OCI-LY1 (cell line): ENCODE results near the gene SUSD1.
A peak's percentile ranks its signal among the peaks of the same experiment; 100 is the strongest.
"Not testable (repeated sequence)": the region's sequence is repeated elsewhere in the genome, so short reads cannot be mapped to it uniquely, and the experiment has no call there.

ENCODE experiments used
- H2AFZ ChIP-seq: fragments of 200-600 bp; sonication (generic), shearing (Covaris generic); 2 replicates; pipeline ENCODE4 v1.6.0; 2014; ENCODE audit warnings: antibody characterized with exemption, mild to moderate bottlenecking, low read length
- H3F3A ChIP-seq: fragments of 200-600 bp; sonication (generic), shearing (Covaris generic); 2 replicates; pipeline ENCODE4 v1.6.0; 2014; ENCODE audit warnings: mild to moderate bottlenecking, antibody characterized with exemption, low read length, moderate library complexity; ENCODE audit not compliant: insufficient read depth
- H3K27ac ChIP-seq: fragments of 200-600 bp; sonication (generic); 2 replicates; pipeline ENCODE4 v1.5.1; 2014; ENCODE audit warnings: low read length, mixed run types, mild to moderate bottlenecking, low read depth; ENCODE audit not compliant: poor library complexity, severe bottlenecking
- H3K27me3 ChIP-seq: fragments of 200-600 bp; sonication (generic); 2 replicates; pipeline ENCODE4 v1.6.0; 2014; ENCODE audit warnings: antibody characterized with exemption, mild to moderate bottlenecking, low read length, moderate library complexity; ENCODE audit not compliant: insufficient read depth
- H3K36me3 ChIP-seq: fragments of 200-600 bp; sonication (generic); 2 replicates; pipeline ENCODE4 v1.6.1; 2014; ENCODE audit warnings: mild to moderate bottlenecking, antibody characterized with exemption, low read length, moderate library complexity, mixed read lengths; ENCODE audit not compliant: insufficient read depth
- H3K4me1 ChIP-seq: fragments of 200-600 bp; sonication (generic); 2 replicates; pipeline ENCODE4 v1.5.1; 2014; ENCODE audit warnings: mild to moderate bottlenecking, low read length, moderate library complexity; ENCODE audit not compliant: insufficient read depth, severe bottlenecking
- H3K4me2 ChIP-seq: fragments of 200-600 bp; sonication (generic), shearing (Covaris generic); 2 replicates; pipeline ENCODE4 v1.6.1; 2014; ENCODE audit warnings: low read length
- H3K4me3 ChIP-seq: fragments of 200-600 bp; sonication (generic); 2 replicates; pipeline ENCODE4 v1.5.1; 2014; ENCODE audit warnings: low read length, low read depth, mild to moderate bottlenecking, mixed read lengths; ENCODE audit not compliant: poor library complexity, severe bottlenecking
- H3K79me2 ChIP-seq: fragments of 200-600 bp; shearing (Covaris generic); 2 replicates; pipeline ENCODE4 v1.6.1; 2016; ENCODE audit warnings: mixed run types, low read length, mixed read lengths; ENCODE audit not compliant: insufficient read depth
- H3K9ac ChIP-seq: fragments of 200-600 bp; sonication (generic), shearing (Covaris generic); 2 replicates; pipeline ENCODE4 v1.6.1; 2014; ENCODE audit warnings: mild to moderate bottlenecking, low read length, mixed read lengths
- H3K9me2 ChIP-seq: fragments of 200-600 bp; sonication (generic), shearing (Covaris generic); 2 replicates; pipeline ENCODE4 v1.6.1; 2014; ENCODE audit warnings: low read depth, mild to moderate bottlenecking, low read length, mixed read lengths
- H3K9me3 ChIP-seq: fragments of 200-600 bp; shearing (Covaris generic); 2 replicates; pipeline ENCODE4 v1.6.1; 2014; ENCODE audit warnings: low read length, mixed read lengths
- H4K20me1 ChIP-seq: fragments of 200-600 bp; sonication (generic), shearing (Covaris generic); 2 replicates; pipeline ENCODE4 v1.6.0; 2016; ENCODE audit warnings: mild to moderate bottlenecking, low read length; ENCODE audit not compliant: insufficient read depth
- CTCF ChIP-seq: fragments of 200-600 bp; sonication (generic), shearing (Covaris generic); IDR thresholded peaks from 2 replicates; pipeline ENCODE4 v1.5.1; 2017; ENCODE audit warnings: mild to moderate bottlenecking, antibody characterized with exemption, low read length, moderate library complexity, mixed read lengths
- EZH2 ChIP-seq: fragments of 200-600 bp; sonication (generic), shearing (Covaris generic); IDR thresholded peaks from 2 replicates; pipeline ENCODE4 v1.8.0; 2017; ENCODE audit warnings: borderline replicate concordance, mixed run types, mild to moderate bottlenecking, antibody characterized with exemption, low read length, moderate library complexity, mixed read lengths

The SUSD1 gene

GRCh38 chr9:112074250-112075008, 100.7 kb downstream of the SUSD1 start:
- no peaks in the 10 kb centered on the region for H4K20me1 ChIP-seq
- H3K4me2 ChIP-seq: no peak overlapping the region
- no peak overlapping the region for H2AFZ ChIP-seq
- no peaks in the 10 kb centered on the region for H3K9me2 ChIP-seq
- H3F3A ChIP-seq: no peaks in the 10 kb centered on the region
- no peak overlapping the region for H3K4me3 ChIP-seq
- H3K9ac ChIP-seq: no peak overlapping the region
- H3K79me2 ChIP-seq: no peaks in the 10 kb centered on the region
- peak; percentile 98 for TF ChIP-seq CTCF
- TF ChIP-seq EZH2: no peak
- H3K27ac ChIP-seq: no peak overlapping the region
- H3K36me3 ChIP-seq: no peaks in the 10 kb centered on the region
- H3K4me1 ChIP-seq: peaks cover 21% of the 10 kb centered on the region
- no peaks in the 10 kb centered on the region for H3K9me3 ChIP-seq
- H3K27me3 ChIP-seq: no peaks in the 10 kb centered on the region

- H3K9ac ChIP-seq, H3K9me2 ChIP-seq: not testable (repeated sequence)
Measured at GRCh38 chr9:112073639-112074173, 101.4 kb downstream of the SUSD1 start.

GRCh38 chr9:112072721-112073638, 102.1 kb downstream of the SUSD1 start:
- Histone ChIP-seq H3K4me2 (no peak overlapping the region), H3K27me3 (no peaks in the 10 kb centered on the region), H3F3A (no peaks in the 10 kb centered on the region), H3K79me2 (no peaks in the 10 kb centered on the region), H3K9ac (no peak overlapping the region), H4K20me1 (no peaks in the 10 kb centered on the region), H2AFZ (no peak overlapping the region), H3K36me3 (no peaks in the 10 kb centered on the region), H3K27ac (no peak overlapping the region), H3K9me3 (no peaks in the 10 kb centered on the region), H3K9me2 (no peaks in the 10 kb centered on the region), H3K4me1 (peaks cover 23% of the 10 kb centered on the region), H3K4me3 (no peak overlapping the region)
- no peak for TF ChIP-seq CTCF

More at GRCh38 chr9:112073639-112074173, 101.4 kb downstream of the SUSD1 start:
- not testable (repeated sequence) for H3K79me2 ChIP-seq, H3K4me3 ChIP-seq, H3F3A ChIP-seq, H3K4me2 ChIP-seq, H3K9me3 ChIP-seq, H3K36me3 ChIP-seq, H3K27ac ChIP-seq, H4K20me1 ChIP-seq, H2AFZ ChIP-seq, H3K27me3 ChIP-seq
- peaks cover 27% of the 10 kb centered on the region for H3K4me1 ChIP-seq
